RCC 7860 (cell line): Measurements from ENCODE around the gene GDPGP1.
A peak's percentile ranks its signal among the peaks of the same experiment; 100 is the strongest.
"Not testable (repeated sequence)": the region's sequence is repeated elsewhere in the genome, so short reads cannot be mapped to it uniquely, and the experiment has no call there.

ENCODE experiments used
- DNase-seq: peaks from one replicate; pipeline ENCODE4 v3.0.0-alpha.2; 2015; ENCODE audit warnings: low spot score
- FAIRE-seq: peaks from 2 replicates; lab custom pipeline; 2012; peaks lifted over from hg19 to GRCh38; lab: Jason Lieb, UNC

Gene GDPGP1

GRCh38 chr15:90259524-90259923, 25.5 kb downstream of the GDPGP1 start:
- no peak for FAIRE-seq
- DNase-seq = no peak

DNA sequence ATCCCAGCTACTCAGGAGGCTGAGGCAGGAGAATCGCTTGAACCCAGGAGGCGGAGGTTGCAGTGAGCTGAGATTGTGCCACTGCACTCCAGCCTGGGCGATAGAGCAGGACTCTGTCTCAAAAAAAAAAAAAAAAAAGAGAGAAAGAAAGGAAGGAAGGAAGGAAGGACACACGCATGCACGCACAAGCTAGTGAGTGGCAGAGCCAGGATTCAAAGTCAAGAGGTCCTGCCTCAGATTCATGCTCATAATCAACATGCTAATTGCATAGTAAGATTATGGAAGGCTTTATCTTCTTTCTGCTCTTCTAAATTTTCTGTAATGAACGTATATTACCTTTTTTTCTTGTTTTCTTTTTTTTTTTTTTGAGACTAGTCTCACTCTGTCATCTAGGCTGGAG, 26.7 kb downstream of the GDPGP1 start:
- FAIRE-seq, DNase-seq: not testable (repeated sequence)

GRCh38 chr15:90261811-90262210, 27.8 kb downstream of the GDPGP1 start:
- FAIRE-seq (no peak), DNase-seq (peak; percentile 59)

DNA sequence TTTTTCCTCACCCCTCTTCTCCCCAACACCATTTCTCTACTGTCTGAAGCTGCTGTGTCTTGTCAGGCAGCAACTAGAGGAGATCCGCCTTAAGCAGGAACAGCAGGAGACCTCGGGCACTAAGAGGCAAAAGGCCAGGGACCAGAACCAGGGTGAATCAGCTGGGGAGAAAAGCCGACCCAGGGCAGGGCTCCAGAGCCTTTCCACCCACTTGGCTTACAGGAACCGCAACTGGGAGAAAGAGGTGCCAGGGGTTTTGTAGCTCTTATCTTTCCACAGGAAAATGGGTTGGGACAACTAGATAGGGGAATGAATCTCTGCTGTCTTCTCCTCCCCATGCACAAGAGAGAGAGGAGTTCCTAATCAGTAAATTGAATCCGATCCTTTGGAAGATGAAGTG, 28.4 kb downstream of the GDPGP1 start:
- no peak for DNase-seq
- FAIRE-seq = no peak

GRCh38 chr15:90264671-90265070, 30.7 kb downstream of the GDPGP1 start:
- no peak for FAIRE-seq
- peak; percentile 20 for DNase-seq

GRCh38 chr15:90265271-90266060, 31.5 kb downstream of the GDPGP1 start, which contains the start of gene NGRN:
Gene NGRN (plus strand): TSS chr15:90265672. CDS start chr15:90265713, 41 bp downstream.
- no peak for FAIRE-seq

DNA sequence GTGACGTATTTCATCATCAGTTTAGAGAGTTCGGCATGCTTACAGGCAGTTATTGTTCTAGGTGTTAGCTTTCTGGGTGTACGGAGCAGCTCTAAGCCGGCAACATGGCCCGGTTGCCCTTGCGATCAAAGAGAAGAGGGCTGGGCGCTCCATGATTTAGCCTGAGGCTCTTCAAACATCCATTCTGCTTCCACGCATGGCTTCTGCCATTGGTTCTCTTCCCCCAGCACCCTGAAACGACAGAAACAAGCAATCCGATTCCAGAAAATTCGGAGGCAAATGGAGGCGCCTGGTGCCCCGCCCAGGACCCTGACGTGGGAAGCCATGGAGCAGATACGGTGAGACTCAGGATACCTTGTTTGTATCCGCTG, 32.0 kb downstream of the GDPGP1 start:
- FAIRE-seq (no peak), DNase-seq (no peak)

More at GRCh38 chr15:90265271-90266060, 31.5 kb downstream of the GDPGP1 start, which contains the start of gene NGRN:
- DNase-seq = peak; percentile 78

DNA sequence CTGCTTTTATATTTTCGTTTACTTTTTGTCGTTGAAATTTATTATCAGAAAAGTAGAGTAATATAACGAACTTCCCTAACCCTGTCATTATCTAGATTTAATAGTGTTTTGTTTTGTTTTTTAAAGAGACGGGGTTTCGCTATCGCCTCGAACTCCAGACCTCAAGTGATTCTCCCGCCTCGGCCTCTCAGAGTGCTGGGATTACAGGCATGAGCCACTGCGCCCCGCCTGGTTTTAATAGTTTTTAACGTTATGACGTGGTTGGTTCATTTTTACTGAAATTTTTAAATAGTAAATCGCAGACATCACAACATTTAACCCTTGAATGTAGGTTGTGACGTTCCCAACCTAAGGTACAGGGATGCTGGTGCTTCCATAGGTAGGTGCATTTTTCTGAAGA, 32.5 kb downstream of the GDPGP1 start:
- DNase-seq (no peak), FAIRE-seq (no peak)

- FAIRE-seq = no peak
- DNase-seq = no peak
Measured at GRCh38 chr15:90268415-90268814, 34.4 kb downstream of the GDPGP1 start.

GRCh38 chr15:90270502-90271150, 36.6 kb downstream of the GDPGP1 start:
- no peak for FAIRE-seq

GRCh38 chr15:90271459-90272166, 37.6 kb downstream of the GDPGP1 start:
- no peak for FAIRE-seq
- DNase-seq = no peak

More at GRCh38 chr15:90270502-90271150, 36.6 kb downstream of the GDPGP1 start:
- DNase-seq = no peak

- DNase-seq, FAIRE-seq: not testable (repeated sequence)
Measured at GRCh38 chr15:90278467-90278866, 44.5 kb downstream of the GDPGP1 start.

DNA sequence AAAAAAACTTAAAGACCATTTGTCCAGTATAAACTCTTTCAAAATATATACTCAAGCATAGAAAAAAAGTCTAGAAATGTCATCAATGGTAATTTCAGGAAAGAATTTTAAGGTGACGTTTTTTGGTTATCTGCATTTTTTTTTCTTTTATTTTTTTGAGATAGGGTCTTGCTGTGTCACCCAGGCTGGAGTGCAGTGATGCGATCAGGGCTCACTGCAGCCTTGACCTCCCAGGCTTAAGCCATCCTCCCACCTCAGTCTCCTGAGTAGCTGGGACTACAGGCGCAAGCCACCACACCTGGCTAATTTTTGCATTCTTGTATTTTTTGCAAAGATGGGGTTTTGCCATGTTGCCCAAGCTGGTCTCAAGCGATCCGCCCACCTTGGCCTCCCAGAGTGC, 46.7 kb downstream of the GDPGP1 start:
- FAIRE-seq, DNase-seq: not testable (repeated sequence)

DNA sequence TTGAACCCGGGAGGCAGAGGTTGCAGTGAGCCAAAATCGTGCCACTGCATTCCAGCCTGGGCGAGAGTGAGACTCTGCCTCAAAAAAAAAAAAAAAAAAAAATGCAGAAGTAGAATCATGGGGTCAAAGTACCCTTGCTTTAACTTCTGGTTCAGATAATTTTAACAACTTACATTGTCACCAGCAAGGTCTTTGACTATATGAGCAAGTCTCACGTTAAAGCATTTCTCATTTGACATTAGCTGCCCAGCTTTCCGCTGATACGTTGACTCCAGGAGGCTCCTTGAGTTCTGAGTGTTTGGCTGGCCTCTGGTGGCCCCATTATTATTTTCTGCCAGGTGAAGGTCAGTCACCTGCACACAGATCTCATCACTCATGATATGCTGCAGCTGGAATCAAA, 47.6 kb downstream of the GDPGP1 start:
- FAIRE-seq, DNase-seq: not testable (repeated sequence)

DNA sequence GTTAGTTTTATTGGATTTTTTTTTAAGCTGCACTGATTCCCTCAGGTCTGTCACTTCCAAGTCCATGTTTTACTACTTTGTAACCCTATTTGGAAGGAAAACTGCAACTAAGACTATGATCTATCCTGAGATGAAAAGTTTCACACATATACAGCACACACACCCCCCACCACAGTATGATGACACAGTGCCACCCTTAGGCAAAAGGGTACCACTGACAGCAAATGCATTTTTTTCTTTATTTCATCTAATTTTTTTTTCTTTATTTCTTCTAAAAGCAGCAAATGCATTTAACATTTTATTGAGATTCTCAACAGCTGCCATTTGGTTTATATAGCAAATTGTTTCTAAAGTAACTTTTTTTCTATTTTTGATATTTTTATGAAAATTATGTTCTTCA, 52.7 kb downstream of the GDPGP1 start:
- DNase-seq = peak; percentile 22
- FAIRE-seq = peak; percentile 44

GRCh38 chr15:90287101-90287500, 53.1 kb downstream of the GDPGP1 start:
- no peak for DNase-seq
- no peak for FAIRE-seq

DNA sequence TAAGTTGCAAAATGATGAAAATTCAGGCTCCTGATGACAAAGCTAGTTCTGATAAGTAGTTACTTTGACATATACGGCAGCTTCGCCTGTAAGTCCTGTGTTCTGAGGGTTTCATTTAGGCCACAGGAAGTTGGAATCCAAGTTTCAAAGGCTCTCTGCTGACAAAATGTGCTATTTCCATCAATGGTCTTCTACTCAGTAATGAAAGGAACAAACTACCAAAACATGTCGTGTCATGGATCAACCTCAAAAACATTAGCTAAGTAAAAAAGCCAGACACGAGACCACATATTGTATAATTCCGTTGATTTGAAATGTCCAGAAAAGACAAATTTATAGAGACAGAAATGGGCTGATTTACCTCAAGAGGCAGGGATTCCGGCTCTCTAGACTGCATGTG, 53.9 kb downstream of the GDPGP1 start:
- no peak for DNase-seq
- FAIRE-seq = no peak

- DNase-seq (no peak), FAIRE-seq (no peak)
Measured at GRCh38 chr15:90291679-90292356, 57.8 kb downstream of the GDPGP1 start.

GRCh38 chr15:90293040-90293810, 59.2 kb downstream of the GDPGP1 start:
- FAIRE-seq = not testable (repeated sequence)

DNA sequence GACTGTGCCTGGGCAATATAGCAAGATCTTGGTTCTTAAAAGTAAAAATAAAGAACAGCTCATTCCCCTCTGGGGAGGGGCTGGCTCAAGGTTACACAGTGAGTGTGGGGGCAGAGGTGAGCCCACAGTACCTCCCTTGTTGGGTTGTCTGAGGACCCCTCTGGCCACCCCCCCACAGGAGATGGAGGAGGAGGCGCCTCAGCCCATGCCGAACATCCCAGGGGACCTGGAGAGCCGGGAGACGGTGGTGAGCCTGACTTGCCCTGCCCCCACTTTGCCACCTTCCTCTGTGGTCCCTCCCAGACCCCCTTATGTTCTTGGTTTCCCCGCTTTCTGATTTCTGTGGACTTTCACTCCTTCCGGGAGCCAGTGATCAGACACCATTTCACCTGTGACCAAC, 60.1 kb downstream of the GDPGP1 start:
- DNase-seq (no peak), FAIRE-seq (no peak)

More at GRCh38 chr15:90293040-90293810, 59.2 kb downstream of the GDPGP1 start:
- DNase-seq = peak; percentile 52
